Measurements from ENCODE around the gene ZBTB47.

DNA sequence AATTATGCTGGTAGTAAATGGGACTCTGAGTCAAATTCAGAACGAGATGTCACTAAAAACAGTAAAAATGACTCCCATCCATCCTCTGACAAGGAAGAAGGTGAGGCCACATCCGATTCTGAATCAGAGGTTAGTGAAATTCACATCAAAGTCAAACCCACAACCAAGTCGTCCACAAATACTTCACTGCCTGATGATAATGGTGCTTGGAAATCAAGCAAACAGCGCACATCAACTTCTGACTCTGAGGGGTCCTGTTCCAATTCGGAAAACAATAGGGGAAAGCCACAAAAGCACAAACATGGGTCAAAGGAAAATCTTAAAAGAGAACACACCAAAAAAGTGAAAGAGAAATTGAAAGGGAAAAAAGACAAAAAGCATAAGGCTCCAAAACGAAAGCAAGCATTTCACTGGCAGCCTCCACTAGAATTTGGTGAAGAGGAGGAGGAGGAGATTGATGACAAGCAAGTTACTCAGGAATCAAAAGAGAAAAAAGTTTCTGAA, 15.1 kb upstream of the ZBTB47 start:
- TF ChIP-seq EZH2 (IDR thresholded peaks at IDR 0.05) (no peak), FOXP2 (optimal IDR thresholded peaks at IDR 0.05; ENCODE audit: control extremely low read depth, extremely low read length, insufficient read depth) (no peak), POLR2AphosphoS5 (IDR thresholded peaks at IDR 0.05; ENCODE audit: borderline replicate concordance, low read depth, low read length) (no peak)

Data from SK-N-MC (cell line).